ENCODE data around the gene PIP4P1.
A peak's percentile ranks its signal among the peaks of the same experiment; 100 is the strongest.

DNA sequence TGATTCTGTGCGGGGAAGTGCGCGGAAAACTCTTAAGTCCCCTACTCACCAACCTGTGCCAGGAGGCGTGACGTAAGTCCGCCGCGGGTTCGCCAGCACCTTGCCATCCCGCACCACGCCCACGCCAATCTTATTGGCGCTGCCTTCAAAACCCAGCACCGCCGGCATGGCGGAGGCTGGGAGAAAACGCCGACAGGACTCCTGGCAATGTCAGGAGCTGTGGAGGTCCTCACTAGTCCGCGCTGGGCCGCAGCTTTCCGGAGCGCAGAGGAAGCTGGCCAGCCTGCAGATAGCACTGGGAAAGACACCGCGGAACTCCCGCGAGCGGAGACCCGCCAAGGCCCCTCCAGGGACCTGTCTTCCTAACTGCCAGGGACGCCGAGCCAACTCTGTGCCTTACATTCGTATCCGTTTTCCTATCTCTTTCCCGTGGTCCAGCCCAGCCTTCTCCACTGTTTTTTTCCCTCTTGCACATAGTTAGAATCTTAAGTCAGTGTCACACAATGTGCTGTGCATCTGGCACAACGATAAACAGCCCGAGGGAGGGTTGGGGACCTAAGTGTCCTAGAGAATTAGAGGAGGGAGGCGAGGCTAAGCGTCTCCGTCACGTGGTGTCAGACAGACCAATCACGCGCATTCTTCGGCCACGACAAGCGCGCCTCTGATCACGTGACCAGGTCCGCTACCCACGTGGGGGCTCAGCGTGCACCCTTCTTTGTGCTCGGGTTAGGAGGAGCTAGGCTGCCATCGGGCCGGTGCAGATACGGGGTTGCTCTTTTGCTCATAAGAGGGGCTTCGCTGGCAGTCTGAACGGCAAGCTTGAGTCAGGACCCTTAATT, 6.5 kb downstream of the PIP4P1 start, which contains the start of the genes APEX1 and OSGEP:
- TF ChIP-seq, protein P1, sequence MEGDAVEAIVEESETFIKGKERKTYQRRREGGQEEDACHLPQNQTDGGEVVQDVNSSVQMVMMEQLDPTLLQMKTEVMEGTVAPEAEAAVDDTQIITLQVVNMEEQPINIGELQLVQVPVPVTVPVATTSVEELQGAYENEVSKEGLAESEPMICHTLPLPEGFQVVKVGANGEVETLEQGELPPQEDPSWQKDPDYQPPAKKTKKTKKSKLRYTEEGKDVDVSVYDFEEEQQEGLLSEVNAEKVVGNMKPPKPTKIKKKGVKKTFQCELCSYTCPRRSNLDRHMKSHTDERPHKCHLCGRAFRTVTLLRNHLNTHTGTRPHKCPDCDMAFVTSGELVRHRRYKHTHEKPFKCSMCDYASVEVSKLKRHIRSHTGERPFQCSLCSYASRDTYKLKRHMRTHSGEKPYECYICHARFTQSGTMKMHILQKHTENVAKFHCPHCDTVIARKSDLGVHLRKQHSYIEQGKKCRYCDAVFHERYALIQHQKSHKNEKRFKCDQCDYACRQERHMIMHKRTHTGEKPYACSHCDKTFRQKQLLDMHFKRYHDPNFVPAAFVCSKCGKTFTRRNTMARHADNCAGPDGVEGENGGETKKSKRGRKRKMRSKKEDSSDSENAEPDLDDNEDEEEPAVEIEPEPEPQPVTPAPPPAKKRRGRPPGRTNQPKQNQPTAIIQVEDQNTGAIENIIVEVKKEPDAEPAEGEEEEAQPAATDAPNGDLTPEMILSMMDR (conservative IDR thresholded peaks at IDR 0.05; ENCODE audit: low read depth in 2 of 2), result no peak
- TF ChIP-seq EZH2 (IDR thresholded peaks at IDR 0.05; ENCODE audit: low read depth, unreplicated experiment), result no peak
- no peak for TF ChIP-seq EZH2phosphoT487 (IDR thresholded peaks at IDR 0.05; ENCODE audit: unreplicated experiment)
- TF ChIP-seq POLR2AphosphoS5 (IDR thresholded peaks at IDR 0.05; ENCODE audit: low read depth), result peak; percentile 77
- TF ChIP-seq CREB1 (CRISPR knock-in tag; IDR thresholded peaks at IDR 0.05; ENCODE audit: low read depth), result peak; percentile 75
- TF ChIP-seq, protein P2, sequence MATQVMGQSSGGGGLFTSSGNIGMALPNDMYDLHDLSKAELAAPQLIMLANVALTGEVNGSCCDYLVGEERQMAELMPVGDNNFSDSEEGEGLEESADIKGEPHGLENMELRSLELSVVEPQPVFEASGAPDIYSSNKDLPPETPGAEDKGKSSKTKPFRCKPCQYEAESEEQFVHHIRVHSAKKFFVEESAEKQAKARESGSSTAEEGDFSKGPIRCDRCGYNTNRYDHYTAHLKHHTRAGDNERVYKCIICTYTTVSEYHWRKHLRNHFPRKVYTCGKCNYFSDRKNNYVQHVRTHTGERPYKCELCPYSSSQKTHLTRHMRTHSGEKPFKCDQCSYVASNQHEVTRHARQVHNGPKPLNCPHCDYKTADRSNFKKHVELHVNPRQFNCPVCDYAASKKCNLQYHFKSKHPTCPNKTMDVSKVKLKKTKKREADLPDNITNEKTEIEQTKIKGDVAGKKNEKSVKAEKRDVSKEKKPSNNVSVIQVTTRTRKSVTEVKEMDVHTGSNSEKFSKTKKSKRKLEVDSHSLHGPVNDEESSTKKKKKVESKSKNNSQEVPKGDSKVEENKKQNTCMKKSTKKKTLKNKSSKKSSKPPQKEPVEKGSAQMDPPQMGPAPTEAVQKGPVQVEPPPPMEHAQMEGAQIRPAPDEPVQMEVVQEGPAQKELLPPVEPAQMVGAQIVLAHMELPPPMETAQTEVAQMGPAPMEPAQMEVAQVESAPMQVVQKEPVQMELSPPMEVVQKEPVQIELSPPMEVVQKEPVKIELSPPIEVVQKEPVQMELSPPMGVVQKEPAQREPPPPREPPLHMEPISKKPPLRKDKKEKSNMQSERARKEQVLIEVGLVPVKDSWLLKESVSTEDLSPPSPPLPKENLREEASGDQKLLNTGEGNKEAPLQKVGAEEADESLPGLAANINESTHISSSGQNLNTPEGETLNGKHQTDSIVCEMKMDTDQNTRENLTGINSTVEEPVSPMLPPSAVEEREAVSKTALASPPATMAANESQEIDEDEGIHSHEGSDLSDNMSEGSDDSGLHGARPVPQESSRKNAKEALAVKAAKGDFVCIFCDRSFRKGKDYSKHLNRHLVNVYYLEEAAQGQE (IDR thresholded peaks at IDR 0.05; ENCODE audit: unreplicated experiment), result no peak
- TF ChIP-seq JUNB (IDR thresholded peaks at IDR 0.05; ENCODE audit: unreplicated experiment), result no peak
- TF ChIP-seq ETS1 (IDR thresholded peaks at IDR 0.05), result no peak; the same call in 1 of the 2 replicates
- TF ChIP-seq, protein P3, sequence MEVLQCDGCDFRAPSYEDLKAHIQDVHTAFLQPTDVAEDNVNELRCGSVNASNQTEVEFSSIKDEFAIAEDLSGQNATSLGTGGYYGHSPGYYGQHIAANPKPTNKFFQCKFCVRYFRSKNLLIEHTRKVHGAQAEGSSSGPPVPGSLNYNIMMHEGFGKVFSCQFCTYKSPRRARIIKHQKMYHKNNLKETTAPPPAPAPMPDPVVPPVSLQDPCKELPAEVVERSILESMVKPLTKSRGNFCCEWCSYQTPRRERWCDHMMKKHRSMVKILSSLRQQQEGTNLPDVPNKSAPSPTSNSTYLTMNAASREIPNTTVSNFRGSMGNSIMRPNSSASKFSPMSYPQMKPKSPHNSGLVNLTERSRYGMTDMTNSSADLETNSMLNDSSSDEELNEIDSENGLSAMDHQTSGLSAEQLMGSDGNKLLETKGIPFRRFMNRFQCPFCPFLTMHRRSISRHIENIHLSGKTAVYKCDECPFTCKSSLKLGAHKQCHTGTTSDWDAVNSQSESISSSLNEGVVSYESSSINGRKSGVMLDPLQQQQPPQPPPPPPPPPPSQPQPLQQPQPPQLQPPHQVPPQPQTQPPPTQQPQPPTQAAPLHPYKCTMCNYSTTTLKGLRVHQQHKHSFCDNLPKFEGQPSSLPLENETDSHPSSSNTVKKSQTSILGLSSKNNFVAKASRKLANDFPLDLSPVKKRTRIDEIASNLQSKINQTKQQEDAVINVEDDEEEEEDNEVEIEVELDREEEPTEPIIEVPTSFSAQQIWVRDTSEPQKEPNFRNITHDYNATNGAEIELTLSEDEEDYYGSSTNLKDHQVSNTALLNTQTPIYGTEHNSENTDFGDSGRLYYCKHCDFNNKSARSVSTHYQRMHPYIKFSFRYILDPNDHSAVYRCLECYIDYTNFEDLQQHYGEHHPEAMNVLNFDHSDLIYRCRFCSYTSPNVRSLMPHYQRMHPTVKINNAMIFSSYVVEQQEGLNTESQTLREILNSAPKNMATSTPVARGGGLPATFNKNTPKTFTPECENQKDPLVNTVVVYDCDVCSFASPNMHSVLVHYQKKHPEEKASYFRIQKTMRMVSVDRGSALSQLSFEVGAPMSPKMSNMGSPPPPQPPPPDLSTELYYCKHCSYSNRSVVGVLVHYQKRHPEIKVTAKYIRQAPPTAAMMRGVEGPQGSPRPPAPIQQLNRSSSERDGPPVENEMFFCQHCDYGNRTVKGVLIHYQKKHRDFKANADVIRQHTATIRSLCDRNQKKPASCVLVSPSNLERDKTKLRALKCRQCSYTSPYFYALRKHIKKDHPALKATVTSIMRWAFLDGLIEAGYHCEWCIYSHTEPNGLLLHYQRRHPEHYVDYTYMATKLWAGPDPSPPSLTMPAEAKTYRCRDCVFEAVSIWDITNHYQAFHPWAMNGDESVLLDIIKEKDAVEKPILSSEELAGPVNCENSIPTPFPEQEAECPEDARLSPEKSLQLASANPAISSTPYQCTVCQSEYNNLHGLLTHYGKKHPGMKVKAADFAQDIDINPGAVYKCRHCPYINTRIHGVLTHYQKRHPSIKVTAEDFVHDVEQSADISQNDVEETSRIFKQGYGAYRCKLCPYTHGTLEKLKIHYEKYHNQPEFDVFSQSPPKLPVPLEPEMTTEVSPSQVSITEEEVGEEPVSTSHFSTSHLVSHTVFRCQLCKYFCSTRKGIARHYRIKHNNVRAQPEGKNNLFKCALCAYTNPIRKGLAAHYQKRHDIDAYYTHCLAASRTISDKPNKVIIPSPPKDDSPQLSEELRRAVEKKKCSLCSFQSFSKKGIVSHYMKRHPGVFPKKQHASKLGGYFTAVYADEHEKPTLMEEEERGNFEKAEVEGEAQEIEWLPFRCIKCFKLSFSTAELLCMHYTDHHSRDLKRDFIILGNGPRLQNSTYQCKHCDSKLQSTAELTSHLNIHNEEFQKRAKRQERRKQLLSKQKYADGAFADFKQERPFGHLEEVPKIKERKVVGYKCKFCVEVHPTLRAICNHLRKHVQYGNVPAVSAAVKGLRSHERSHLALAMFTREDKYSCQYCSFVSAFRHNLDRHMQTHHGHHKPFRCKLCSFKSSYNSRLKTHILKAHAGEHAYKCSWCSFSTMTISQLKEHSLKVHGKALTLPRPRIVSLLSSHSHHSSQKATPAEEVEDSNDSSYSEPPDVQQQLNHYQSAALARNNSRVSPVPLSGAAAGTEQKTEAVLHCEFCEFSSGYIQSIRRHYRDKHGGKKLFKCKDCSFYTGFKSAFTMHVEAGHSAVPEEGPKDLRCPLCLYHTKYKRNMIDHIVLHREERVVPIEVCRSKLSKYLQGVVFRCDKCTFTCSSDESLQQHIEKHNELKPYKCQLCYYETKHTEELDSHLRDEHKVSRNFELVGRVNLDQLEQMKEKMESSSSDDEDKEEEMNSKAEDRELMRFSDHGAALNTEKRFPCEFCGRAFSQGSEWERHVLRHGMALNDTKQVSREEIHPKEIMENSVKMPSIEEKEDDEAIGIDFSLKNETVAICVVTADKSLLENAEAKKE (CRISPR knock-in tag; IDR thresholded peaks at IDR 0.05), result no peak

Data from GM23338 (cell line).